K562 (cell line): ENCODE measurements around the gene TKTL1. TPM values are rescaled to one million over a fixed set of nuclear protein-coding genes. Genes with fewer than 3 reads are reported as not detected.

Experiments
- EZH2 ChIP-seq: IDR thresholded peaks from 2 replicates; pipeline ENCODE4 v1.6.1; 2012; ENCODE audit warnings: low read depth, mild to moderate bottlenecking, inconsistent platforms, low read length, borderline replicate concordance
- MEIS2 ChIP-seq: fragments of 450-650 bp; IDR thresholded peaks from 2 replicates; pipeline ENCODE4 v1.6.1; 2014; ENCODE audit warnings: mild to moderate bottlenecking; ENCODE audit not compliant: partially characterized antibody
- MIER1 ChIP-seq: fragments of 450-650 bp; IDR thresholded peaks from 2 replicates; pipeline ENCODE4 v1.6.1; 2016; ENCODE audit warnings: antibody characterized with exemption, mild to moderate bottlenecking, low read depth
- RAD51 ChIP-seq: fragments of 450-650 bp; IDR thresholded peaks from 2 replicates; pipeline ENCODE4 v1.7.1; 2016; ENCODE audit warnings: low read depth, mild to moderate bottlenecking, borderline replicate concordance
- ZC3H4 ChIP-seq: sonication (generic); formaldehyde crosslinking; IDR thresholded peaks from 2 replicates; pipeline ENCODE4 v1.9.0; 2021; ENCODE audit warnings: missing genetic modification reagents, borderline replicate concordance
- polyA plus RNA-seq, 8 experiments: library from polyadenylated mRNA; depleted of rRNA in 4 of 8; stranded (reverse) in 5 of 8; unstranded in 3 of 8; fragments of >200 nt; fragmentation: Nextera tagmentation in 2 of 8; fragmentation: Illumina TruSeq in 1 of 8; extraction: Ambion mirVana in 2 of 8; extraction: Trizol in 1 of 8; gene quantifications; 2 replicates each; pipeline versions ENCODE4 v1.2.1 to v1.2.3, GENCODE V29; 2011 to 2014; ENCODE audit warnings: inconsistent platforms in 1 of 8, missing spikeins in 1 of 8
- total RNA-seq, 7 experiments: library from RNA; depleted of rRNA in 6 of 7; stranded (reverse); fragments of >200 nt in 6 of 7; fragmentation: Illumina TruSeq in 2 of 7; extraction: Trizol in 2 of 7; gene quantifications; 2 replicates each; pipeline versions ENCODE4 v1.2.1 to v1.2.3, GENCODE V29; 2011 to 2021; ENCODE audit warnings: low replicate concordance in 1 of 7
- TF ChIP-seq, protein P1 (sequence below): fragments of 450-650 bp; IDR thresholded peaks from 2 replicates; pipeline ENCODE4 v1.6.1; 2016; ENCODE audit warnings: mild to moderate bottlenecking, moderate library complexity
- TF ChIP-seq, protein P2 (sequence below): sonication (generic); formaldehyde crosslinking; IDR thresholded peaks from 2 replicates; pipeline ENCODE4 v1.8.0; 2022; ENCODE audit warnings: mild to moderate bottlenecking, low read depth, missing genetic modification reagents

The TKTL1 gene
- total and polyA plus RNA-seq, 9 of the 15 experiments (the other 6 are each of a cell fraction or from before 2014, with no cell fraction given), result 0.18 to 0.71 (median 0.38) TPM

DNA sequence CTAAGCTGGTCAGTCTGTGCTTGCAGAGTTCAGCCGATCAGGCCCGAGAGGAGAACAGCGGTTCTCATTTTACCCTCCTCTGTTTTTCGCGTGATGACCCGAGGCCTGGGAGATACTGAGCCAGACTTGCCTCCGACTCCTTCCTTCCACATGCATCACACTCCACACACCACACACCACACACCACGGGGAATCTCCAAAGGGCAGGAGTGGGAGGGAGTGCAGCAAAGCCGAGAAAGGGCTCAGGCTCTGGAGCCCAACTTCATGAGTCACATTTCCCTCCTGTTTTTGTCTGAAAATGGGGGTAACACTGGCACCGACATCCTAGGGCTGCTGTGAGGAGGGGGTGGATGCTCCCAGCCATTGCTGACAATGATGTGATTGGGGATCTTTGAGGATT lies 38.9 kb downstream of the TKTL1 start (continued):
- TF ChIP-seq, protein P1, sequence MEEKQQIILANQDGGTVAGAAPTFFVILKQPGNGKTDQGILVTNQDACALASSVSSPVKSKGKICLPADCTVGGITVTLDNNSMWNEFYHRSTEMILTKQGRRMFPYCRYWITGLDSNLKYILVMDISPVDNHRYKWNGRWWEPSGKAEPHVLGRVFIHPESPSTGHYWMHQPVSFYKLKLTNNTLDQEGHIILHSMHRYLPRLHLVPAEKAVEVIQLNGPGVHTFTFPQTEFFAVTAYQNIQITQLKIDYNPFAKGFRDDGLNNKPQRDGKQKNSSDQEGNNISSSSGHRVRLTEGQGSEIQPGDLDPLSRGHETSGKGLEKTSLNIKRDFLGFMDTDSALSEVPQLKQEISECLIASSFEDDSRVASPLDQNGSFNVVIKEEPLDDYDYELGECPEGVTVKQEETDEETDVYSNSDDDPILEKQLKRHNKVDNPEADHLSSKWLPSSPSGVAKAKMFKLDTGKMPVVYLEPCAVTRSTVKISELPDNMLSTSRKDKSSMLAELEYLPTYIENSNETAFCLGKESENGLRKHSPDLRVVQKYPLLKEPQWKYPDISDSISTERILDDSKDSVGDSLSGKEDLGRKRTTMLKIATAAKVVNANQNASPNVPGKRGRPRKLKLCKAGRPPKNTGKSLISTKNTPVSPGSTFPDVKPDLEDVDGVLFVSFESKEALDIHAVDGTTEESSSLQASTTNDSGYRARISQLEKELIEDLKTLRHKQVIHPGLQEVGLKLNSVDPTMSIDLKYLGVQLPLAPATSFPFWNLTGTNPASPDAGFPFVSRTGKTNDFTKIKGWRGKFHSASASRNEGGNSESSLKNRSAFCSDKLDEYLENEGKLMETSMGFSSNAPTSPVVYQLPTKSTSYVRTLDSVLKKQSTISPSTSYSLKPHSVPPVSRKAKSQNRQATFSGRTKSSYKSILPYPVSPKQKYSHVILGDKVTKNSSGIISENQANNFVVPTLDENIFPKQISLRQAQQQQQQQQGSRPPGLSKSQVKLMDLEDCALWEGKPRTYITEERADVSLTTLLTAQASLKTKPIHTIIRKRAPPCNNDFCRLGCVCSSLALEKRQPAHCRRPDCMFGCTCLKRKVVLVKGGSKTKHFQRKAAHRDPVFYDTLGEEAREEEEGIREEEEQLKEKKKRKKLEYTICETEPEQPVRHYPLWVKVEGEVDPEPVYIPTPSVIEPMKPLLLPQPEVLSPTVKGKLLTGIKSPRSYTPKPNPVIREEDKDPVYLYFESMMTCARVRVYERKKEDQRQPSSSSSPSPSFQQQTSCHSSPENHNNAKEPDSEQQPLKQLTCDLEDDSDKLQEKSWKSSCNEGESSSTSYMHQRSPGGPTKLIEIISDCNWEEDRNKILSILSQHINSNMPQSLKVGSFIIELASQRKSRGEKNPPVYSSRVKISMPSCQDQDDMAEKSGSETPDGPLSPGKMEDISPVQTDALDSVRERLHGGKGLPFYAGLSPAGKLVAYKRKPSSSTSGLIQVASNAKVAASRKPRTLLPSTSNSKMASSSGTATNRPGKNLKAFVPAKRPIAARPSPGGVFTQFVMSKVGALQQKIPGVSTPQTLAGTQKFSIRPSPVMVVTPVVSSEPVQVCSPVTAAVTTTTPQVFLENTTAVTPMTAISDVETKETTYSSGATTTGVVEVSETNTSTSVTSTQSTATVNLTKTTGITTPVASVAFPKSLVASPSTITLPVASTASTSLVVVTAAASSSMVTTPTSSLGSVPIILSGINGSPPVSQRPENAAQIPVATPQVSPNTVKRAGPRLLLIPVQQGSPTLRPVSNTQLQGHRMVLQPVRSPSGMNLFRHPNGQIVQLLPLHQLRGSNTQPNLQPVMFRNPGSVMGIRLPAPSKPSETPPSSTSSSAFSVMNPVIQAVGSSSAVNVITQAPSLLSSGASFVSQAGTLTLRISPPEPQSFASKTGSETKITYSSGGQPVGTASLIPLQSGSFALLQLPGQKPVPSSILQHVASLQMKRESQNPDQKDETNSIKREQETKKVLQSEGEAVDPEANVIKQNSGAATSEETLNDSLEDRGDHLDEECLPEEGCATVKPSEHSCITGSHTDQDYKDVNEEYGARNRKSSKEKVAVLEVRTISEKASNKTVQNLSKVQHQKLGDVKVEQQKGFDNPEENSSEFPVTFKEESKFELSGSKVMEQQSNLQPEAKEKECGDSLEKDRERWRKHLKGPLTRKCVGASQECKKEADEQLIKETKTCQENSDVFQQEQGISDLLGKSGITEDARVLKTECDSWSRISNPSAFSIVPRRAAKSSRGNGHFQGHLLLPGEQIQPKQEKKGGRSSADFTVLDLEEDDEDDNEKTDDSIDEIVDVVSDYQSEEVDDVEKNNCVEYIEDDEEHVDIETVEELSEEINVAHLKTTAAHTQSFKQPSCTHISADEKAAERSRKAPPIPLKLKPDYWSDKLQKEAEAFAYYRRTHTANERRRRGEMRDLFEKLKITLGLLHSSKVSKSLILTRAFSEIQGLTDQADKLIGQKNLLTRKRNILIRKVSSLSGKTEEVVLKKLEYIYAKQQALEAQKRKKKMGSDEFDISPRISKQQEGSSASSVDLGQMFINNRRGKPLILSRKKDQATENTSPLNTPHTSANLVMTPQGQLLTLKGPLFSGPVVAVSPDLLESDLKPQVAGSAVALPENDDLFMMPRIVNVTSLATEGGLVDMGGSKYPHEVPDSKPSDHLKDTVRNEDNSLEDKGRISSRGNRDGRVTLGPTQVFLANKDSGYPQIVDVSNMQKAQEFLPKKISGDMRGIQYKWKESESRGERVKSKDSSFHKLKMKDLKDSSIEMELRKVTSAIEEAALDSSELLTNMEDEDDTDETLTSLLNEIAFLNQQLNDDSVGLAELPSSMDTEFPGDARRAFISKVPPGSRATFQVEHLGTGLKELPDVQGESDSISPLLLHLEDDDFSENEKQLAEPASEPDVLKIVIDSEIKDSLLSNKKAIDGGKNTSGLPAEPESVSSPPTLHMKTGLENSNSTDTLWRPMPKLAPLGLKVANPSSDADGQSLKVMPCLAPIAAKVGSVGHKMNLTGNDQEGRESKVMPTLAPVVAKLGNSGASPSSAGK, result no peak
- no peak for TF ChIP-seq ZC3H4 (CRISPR knock-in tag)
- no peak for TF ChIP-seq RAD51
- TF ChIP-seq EZH2, result no peak
- no peak for TF ChIP-seq MEIS2
- TF ChIP-seq, protein P2, sequence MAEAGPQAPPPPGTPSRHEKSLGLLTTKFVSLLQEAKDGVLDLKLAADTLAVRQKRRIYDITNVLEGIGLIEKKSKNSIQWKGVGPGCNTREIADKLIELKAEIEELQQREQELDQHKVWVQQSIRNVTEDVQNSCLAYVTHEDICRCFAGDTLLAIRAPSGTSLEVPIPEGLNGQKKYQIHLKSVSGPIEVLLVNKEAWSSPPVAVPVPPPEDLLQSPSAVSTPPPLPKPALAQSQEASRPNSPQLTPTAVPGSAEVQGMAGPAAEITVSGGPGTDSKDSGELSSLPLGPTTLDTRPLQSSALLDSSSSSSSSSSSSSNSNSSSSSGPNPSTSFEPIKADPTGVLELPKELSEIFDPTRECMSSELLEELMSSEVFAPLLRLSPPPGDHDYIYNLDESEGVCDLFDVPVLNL (CRISPR knock-in tag), result no peak
- no peak for TF ChIP-seq MIER1
